ENCODE data around the gene NPIPA3.

DNA sequence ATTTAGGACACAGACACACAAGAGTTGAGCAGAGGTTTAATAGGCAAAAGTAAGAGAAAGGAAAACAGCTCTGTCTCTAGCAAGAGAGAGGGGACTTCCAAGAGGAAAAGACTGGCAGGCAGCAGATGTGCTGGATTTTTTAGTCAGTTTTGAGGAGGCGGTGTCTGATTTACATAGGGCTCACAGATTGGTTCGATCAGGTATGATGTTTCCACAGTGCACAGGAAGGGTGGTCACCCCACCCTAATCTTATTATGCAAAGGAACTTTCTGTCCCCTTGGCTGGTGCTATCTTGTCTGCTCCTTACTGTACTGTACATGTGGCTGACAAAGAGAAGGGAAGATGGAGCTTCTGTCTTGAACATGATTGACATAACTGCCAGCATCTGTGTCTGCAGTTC lies 45.1 kb upstream of the NPIPA3 start:
- TF ChIP-seq EZH2 (optimal IDR thresholded peaks at IDR 0.05; ENCODE audit: low read depth, low read length) (no peak), EZH2phosphoT487 (IDR thresholded peaks at IDR 0.05; ENCODE audit: low read length) (no peak)
- TF ChIP-seq, protein P1, sequence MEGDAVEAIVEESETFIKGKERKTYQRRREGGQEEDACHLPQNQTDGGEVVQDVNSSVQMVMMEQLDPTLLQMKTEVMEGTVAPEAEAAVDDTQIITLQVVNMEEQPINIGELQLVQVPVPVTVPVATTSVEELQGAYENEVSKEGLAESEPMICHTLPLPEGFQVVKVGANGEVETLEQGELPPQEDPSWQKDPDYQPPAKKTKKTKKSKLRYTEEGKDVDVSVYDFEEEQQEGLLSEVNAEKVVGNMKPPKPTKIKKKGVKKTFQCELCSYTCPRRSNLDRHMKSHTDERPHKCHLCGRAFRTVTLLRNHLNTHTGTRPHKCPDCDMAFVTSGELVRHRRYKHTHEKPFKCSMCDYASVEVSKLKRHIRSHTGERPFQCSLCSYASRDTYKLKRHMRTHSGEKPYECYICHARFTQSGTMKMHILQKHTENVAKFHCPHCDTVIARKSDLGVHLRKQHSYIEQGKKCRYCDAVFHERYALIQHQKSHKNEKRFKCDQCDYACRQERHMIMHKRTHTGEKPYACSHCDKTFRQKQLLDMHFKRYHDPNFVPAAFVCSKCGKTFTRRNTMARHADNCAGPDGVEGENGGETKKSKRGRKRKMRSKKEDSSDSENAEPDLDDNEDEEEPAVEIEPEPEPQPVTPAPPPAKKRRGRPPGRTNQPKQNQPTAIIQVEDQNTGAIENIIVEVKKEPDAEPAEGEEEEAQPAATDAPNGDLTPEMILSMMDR (IDR thresholded peaks at IDR 0.05; ENCODE audit: low read length): no peak
